HG02973 (cell line): ENCODE data around the gene RWDD1.

Experiments used
- ATAC-seq: cut with Tn5 transposase; IDR thresholded peaks from one replicate; pipeline ENCODE4 v1.9.1; 2021; ENCODE audit warnings: moderate library complexity; ENCODE audit not compliant: unreplicated experiment

RWDD1 gene, protein sequence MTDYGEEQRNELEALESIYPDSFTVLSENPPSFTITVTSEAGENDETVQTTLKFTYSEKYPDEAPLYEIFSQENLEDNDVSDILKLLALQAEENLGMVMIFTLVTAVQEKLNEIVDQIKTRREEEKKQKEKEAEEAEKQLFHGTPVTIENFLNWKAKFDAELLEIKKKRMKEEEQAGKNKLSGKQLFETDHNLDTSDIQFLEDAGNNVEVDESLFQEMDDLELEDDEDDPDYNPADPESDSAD

DNA sequence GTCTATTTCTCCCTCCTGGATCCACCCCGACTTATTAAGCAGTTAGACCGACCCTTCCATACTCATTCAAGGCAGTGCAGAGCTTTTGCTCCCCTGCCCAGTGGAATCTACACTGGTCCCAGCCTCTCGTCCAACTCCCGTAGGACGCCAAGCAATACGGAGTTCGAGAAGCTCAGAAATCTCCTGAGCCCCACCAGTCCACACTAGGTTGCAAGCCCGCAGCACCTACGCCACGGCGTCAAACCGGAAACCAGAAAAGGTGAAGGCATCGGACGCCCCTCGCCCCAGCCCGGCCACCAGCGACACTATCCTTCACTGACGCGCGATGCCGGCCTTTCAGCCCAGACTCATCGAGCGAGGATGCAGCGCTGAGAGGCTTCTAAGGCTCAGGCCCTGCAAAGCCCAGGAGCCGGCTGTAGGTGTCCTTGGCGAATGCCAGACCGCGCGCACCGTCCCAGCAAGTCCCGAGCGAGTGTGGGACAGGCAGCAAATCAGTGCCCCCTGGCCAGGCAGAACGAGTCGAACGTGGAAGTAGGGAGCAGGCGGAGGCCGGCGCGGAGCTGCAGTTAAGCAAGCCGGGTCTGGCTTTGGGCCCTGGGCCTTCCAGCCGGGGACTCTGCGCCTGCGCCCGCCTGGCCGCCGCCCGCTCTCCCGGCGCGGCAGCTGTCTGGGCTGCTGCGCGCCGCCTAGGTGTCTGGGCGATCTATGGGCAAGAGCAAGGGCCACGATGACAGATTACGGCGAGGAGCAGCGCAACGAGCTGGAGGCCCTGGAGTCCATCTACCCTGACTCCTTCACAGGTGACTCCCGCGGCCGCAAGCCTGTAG lies at the start of gene RWDD1:
TSS of gene RWDD1 (plus strand) at position 649 of the 827 bp plus-strand sequence. CDS start at position 728, 79 bp downstream.
- ATAC-seq, result peak; percentile 91

DNA sequence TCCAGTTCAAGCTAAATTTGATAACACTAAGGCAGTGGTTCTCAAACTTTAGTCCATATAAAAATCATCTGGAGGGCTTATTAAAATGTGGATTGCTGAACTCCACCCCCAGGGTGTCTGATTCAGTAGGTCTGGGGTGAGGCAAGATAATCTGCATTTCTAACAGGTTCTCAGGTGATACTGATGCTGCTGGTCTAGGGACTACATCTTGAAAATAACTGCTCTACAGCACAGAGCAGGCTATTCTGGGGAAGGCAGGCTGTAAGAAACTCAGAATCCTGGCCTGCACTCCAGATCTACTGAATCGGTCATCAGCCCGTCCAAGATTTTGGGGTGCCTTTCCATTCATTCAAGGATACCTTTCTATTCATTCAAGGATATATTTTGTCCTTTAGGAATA lies 48.4 kb upstream of the RWDD1 start:
- ATAC-seq, result no peak

DNA sequence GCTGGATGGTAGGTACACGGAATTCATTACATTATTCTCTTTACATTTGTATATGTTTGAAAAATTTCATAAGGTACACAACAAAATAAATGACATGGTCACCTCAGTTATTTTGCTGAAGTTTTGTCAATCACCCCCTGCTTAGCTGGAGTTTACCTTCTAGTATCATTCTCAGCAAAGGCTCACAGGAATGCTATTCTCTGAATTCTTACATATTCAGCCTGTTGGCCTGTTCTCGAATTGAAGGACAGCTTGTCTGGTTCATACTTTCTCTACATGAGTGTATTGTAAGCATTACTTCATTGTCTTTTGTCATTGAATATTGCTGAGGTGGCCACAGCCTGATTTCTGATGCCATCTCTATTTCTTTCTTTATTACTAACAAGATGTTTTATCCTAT lies 47.1 kb upstream of the RWDD1 start:
- ATAC-seq, result no peak

DNA sequence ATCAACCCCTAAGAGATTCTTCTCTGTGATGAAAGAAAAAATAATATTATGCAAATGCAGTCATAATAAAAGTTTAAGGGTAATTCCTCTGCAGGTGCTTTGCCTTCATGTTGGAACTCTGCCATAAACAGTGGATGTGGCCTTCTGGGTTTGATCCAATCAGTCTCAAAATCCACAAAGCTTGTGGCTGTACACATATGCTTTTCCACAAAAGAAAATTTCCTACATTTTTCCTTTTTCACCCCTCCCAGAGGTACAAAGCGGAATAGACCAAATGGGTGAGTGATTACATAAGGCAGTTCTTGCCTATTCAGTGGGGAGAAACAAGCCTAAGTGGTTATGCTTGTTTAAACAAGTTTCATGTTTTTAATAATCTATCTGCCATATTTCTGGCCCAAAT lies 43.2 kb upstream of the RWDD1 start:
- no peak for ATAC-seq

DNA sequence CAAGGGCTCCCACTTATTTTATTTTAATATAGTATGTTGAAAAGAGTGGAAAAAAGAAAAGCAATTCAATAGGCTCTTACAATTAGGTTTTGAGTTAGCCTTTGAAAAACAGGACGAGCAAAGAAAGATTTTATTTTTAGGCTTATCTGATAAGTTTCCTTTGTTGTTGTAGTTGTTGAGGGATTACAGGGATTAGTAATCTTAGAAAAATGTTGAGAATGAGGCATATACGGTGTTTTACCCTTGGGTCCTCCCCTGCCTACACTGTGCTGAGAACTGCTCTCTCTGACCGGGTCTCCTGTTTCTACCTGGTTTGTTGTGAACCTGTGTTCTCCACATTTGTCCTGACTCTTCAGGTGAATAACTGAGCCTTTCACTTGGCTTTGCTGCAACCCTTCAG lies 42.5 kb upstream of the RWDD1 start:
- no peak for ATAC-seq

DNA sequence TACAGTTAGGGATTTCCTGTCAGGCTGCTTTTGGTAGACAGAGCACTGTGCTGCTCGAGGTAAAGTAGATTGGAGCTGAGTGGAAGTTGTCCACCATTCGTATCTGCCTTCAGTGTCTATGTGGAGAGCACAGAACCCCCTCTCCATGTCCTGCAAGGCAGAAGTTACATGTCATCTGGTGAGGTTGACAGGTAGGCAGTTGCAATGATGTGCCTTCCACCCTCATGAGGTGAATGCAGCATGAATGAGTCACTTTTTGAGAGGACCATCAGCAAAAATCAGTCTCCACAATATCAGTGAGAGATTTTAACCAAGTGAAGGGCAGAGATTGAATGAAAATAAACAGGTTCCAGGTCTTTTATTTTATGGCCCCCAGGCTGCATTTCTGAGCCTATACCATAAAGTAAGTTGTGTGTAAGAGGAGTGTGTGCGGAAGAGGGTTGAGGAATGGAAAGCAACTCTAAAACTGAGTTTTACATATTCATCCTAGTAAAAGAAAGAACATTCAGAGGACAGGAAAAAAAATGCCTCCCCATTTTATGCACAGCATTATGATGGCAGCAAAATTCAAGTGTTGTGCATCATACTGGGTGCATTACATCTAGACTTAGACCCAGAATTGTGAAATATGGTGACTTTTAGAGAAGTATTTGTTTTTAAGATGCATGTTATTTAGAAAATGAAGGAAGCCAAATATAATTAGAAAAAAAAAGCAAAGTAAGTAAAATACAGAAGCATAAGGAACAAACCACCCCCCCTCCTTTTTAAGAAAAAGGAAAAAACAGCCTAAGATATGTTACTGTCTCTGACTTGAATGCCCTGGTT lies 41.6 kb upstream of the RWDD1 start:
- no peak for ATAC-seq

DNA sequence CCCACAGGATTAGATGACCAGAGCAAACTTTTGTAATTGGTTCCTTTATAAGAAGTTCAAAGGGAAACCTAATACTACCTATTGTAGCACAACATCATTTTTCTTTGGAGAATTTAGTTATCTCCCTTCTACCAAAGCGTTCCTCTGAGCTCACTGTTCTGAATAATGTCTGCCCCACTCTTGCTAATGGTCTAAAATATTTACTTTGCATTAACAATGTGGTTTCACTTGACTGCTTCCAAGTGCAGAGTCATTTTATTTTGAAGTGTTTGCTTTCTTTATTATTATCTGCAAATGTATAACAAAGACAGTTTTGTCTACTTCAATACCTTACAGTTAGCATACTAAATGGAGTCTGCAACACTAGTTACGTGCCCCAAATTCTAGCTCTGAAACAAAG lies 40.9 kb upstream of the RWDD1 start:
- ATAC-seq, result no peak

DNA sequence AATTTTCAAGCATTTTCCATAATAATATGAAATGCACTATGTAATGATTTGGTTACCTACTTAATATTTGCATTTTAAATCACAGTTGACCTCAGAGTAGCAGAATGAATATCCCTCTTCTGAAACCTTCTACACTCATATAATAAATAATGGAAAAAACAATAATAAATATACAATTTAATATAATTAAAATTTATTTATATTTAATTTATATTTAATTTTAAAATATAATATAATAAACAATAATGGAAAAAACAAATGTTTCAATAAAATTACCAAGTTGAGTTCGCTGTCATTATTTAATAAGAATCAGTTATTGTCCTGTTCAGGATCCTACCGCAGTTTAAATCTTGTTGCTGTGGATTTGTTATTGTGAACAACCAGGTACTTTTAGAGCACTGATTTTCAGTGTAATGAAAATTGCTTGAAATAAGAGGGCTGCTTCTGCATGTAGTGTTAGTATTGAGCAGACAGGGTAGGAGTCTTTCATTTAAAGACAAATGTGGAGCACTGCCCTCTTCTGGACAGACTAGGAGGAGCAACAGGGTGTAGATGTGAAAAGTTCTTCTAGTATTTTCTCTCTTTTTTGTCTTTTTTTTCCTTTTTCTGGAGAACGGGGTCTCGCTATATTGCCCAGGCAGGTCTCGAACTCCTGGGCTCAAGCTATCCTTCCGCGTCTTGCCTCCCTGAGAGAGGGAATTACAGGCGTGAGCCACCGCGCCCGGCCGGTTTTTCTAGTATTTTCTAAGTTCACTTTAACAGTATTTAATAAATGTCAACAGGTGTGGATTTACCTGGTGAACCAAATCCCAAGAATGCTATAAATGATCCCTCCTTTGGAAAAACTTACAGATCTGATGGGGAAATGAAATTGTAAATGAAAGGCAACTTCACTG lies 39.4 kb upstream of the RWDD1 start:
- ATAC-seq, result peak; percentile 74

DNA sequence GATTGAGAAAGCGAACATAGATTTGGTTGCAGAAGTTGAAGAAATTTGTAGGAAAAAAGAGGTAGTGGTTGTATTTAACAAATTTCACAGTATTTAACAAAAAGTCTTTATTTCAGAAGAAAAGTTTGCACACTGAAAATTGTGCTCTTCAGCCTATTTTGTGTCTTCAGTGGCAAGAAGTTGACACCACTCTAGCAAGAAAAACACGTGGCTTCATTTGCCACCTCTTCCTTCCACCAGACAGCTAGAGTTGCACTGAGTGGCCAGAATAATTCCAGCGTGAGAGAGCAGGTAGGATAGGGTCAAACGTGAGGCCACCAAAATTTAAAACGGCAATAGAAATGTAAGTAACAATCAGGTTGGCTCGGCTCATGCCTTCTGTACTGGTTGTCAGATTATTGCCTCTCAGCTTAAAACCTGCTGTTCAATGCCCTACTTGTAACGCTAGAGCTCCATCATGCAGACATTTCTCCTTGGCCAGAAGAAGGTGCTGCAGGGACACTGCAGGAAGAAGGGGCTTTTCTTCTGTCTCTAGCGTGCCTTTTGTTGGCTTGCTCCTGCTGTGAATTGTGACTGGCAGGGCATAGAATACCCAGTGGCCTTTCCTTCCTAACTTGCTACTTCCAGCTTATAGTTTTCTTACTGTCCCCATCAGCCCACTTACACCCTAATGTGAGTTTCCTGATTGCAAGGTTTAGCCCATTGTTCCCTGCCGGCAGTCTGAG lies 37.9 kb upstream of the RWDD1 start:
- no peak for ATAC-seq

DNA sequence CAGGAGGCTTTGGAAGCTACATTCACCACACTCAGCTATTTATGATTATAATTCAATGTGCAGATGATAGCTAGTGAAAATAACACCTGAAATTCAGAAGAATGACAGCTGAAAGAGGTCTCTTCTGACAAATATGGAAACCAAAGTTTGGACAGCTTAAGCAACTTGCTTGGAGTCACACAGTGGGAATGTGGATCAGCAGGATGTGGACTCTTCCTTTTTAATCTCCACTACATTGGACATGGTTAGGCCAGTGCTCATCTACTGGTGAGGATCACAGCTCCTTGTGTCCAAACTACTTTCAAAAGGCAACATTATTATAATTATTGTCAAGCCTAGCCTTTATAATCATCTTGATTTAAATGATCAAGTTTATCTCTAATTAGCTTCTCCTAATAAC lies 36.2 kb upstream of the RWDD1 start:
- no peak for ATAC-seq

DNA sequence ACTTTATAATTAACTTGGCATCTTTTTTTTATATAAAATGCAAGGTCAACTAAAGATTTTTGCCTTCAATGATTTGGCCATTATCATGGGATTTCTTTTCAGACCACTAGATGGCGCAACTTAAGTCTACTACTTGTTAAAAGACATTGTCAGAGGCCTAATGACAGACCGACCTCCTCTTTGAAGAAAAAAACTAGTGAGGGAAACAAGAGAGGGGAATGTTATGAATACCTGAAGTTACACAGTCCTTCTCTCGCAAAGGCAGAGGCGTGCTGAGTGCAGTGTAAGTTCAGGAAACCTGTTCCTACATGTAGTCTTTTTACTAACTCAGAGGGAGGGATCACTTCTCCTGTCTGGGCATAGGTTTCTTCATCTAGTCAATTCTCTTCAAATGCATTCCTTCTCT lies 35.1 kb upstream of the RWDD1 start:
- ATAC-seq, result peak; percentile 53

DNA sequence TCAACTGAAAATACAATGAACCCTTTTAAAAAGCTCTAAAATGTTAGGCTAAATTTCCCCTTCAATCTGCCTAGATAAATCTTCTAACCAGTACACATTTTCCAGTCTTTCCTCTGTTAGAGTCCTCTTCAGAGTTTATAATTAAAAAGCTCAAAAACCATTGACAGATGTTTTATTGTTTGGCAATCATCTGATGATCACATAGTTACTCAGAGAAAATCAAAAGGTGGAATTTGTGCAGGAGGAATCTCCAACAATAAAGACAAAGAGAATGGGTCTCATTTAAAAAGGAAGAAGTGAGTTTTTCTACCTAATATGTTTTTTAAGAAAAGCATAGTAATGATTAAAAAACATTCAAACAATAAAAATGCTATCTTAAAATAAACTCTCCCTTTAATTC lies 28.9 kb upstream of the RWDD1 start:
- ATAC-seq, result no peak

DNA sequence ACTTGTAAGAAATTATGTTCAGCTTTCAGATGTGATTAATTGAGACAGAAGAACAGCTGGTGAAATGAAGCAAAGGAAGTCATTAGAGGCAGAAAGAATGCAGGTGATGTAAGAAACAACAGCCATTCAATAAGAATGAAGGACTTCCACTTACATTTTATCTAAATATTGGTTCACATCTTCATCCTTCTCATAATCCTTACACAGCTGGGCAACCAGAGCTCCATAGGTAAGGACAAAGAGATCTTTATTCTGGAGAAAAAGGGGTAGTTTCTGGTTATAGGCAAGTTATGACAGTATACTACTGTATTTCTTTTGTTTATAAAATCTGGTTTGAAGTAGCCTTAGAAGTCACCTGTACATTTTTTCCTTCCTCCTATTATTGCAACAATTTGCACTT lies 28.2 kb upstream of the RWDD1 start:
- no peak for ATAC-seq

DNA sequence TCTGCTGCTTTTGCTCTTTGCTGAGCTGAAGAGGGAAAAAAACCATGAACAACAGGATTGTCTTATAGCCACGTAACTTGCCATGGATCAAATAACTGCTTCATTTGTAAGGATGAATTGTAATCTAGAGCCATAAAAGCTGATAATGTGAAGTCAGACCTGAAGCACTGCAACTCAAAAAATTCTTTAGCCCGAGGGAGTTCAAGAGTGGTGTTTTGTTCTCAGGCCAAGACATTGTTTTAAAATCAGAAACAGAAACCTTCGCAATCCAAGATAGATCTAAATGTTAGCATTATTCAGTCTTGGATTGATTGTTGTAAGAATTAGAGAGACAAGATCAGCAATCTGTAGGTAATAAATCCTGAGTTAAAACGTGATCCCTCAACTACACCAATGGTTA lies 25.7 kb upstream of the RWDD1 start, which contains the start of gene TRAPPC3L:
TSS of gene TRAPPC3L (minus strand) at position 34 of the 400 bp plus-strand sequence. CDS start 170 bp downstream, outside the sequence.
- no peak for ATAC-seq

DNA sequence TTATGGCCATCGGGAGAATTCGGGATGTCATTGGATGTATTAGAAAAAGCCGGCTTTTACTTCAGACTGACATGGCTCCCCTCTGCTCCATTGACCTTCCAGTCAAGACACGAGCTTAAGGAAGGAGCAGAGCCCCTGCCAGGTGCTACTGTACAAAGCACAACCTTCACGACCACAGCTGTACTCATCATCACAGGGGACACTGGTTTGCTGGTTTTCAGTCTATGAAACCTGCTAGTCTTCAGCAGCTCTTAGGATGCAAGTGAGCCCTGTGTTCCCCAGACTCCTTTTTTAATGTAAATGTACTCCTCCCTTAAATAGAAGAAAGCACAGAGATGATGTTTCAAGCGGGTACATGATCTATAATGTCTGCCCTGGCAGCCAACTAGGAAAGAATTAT lies 23.9 kb upstream of the RWDD1 start:
- ATAC-seq, result no peak

DNA sequence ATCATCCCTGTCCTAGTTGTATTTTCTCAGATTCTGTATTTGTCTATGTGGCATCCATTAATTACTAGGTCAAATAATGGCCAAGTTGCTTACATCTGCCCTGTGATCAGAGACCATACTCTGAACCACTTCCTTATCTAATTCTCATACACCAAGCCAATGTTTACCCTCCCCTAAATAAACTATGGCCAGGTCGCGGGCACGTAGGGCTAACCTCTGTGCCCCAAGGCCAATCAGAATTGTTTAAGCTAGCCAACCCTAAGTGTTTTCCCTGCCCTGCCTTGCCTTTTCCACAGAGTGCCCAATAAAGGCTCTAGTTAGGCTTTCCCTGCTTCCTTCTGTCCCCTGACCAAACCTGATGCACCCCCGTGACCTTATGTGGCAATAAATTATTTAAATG lies 20.5 kb upstream of the RWDD1 start:
- ATAC-seq, result no peak

DNA sequence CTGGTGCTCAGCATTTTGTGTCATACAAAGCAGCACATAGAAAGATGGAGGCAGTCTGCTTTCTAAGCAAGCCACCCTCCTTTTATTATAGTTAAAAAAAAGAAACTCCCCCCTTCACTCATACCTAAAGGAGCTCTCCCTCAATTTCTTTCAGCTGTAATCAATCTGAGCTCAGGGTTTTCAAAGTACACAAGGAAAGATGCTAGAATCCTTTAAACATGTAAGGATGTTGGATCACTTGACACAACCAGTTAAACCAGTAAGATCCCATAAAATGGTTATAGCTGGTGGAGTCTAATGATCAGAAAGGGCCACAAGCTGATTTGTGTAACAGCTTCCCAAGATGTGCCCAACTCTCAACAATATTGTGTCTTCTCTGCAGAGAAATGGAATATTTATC lies 17.9 kb upstream of the RWDD1 start, which contains the start of gene CALHM4:
TSS of gene CALHM4 (plus strand) at position 301 of the 400 bp plus-strand sequence. CDS start at position 344, 43 bp downstream.
- no peak for ATAC-seq

DNA sequence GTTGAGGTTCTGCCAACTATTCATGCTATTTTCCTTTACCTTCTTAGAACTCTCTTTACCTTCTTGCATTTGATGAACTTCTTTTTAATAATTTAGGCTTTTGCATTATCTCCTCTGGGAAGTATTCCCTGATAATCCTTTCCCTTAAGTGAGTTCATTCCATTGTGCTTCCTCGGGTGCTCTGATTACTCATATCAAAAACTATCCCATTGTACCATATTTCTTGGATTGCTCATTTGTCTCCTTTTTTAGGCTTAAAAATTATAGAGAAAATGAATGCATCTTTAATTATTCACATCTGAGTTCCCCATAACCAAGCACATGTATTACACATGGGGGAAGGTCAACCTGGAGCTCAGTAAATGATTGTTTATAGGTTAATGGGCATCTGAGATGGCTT lies 15.2 kb upstream of the RWDD1 start:
- no peak for ATAC-seq

DNA sequence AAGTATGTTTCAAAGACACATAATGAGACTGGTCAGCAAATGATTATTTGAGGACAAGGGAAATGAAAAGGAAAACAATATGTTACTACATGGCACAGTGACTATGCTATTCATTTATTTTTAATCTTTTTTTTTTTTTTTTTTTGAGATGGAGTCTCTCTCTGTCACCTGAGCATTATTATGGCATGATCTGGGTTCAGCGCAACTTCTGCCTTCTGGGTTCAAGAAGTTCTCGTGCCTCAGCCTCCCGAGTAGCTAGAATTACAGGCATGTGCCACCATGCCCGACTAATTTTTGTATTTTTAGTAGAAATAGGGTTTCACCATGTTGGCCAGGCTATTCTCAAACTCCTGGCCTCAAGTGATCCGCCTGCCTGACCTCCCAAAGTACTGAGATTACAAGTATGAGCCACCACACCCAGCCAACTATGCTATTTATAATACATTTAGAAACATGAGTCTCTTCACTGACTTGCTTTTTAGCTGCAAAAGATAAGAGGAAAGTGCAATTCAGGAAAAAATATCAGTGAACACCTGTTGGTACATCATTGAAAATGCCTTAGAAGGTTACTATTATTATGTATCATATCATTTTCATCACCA lies 14.4 kb upstream of the RWDD1 start:
- no peak for ATAC-seq
